ENCODE data around the gene APOA1. TPM values are rescaled to one million over a fixed set of nuclear protein-coding genes. Genes with fewer than 3 reads are reported as not detected.

Gene APOA1
- polyA plus RNA-seq, 1 experiment: not detected

DNA sequence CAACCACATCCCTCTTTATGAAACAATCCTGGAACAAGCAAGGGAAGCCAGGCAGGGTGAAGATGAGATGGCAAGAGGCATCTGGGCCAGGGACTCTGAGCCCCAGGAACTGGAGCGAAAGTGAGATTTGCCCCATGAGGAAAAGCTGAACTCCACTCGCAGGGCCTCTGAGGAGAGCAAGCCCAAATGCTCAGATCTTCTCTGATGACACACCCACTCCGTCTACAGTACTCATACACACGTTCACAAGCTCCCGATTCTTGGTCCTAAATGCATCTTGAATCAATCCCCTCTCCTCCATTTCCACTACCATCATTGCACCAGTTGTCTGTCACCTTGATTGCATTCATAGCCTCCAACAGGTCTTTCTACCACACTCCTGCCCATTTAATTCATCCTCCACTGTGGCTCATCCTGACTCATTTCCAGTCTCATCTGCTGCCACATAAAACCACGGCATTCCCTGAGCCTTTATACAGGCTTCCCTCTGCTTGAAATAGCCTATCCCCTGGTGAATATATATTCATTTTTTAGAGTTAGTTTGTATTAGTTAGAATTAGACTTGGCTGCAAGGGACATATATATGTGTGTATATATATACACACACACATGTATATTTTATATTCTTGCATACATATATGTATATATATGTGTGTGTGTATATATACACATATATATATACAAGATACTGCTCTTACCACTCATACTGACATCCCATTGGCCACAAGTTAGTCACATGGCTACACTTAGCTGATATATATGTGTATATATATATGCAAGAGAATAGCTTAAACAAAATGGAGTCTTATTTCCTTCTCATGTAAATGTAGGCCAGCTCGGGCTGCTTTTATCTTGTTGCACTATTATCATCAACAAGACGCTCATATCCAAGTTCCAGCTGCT, 44.3 kb downstream of the APOA1 start:
- no peak for TF ChIP-seq CTCF (IDR thresholded peaks at IDR 0.05; ENCODE audit: low read depth, low read length)
- no peak overlapping the region for H3K4me3 ChIP-seq (ENCODE audit: low read depth, low read length)
- no peak overlapping the region for H3K27ac ChIP-seq (ENCODE audit: low read depth, low read length)
- POLR2A ChIA-PET: interaction anchor here (0.5 kb wide), 1 partner anchor 18 kb away, joined by 3 read pairs; no protein-coding TSS in a partner anchor
- no peak for DNase-seq (ENCODE audit: low read depth, low spot score)
- H3K27me3 ChIP-seq (ENCODE audit: control insufficient read depth, insufficient read depth, low read length): no peaks in the 10 kb centered on the region
- no peaks in the 10 kb centered on the region for H3K9me3 ChIP-seq (ENCODE audit: control insufficient read depth, insufficient read depth, low read length)
- CTCF ChIA-PET: interaction anchor here (0.6 to 11.0 kb wide), 6 partner anchors 13 to 434 kb away, joined by 3 to 209 read pairs (median 16); partner anchors contain the start of gene APOA1

GRCh38 chr11:116792144-116792868, 45.1 kb downstream of the APOA1 start:
- no peak for TF ChIP-seq CTCF (IDR thresholded peaks at IDR 0.05; ENCODE audit: low read depth, low read length)
- DNase-seq (ENCODE audit: low read depth, low spot score): no peak
- H3K27ac ChIP-seq (ENCODE audit: low read depth, low read length): no peak overlapping the region
- H3K27me3 ChIP-seq (ENCODE audit: control insufficient read depth, insufficient read depth, low read length): no peaks in the 10 kb centered on the region
- POLR2A ChIA-PET: interaction anchor here (0.5 kb wide), 1 partner anchor 17 kb away, joined by 3 read pairs; no protein-coding TSS in a partner anchor
- CTCF ChIA-PET: interaction anchor here (0.8 to 11.0 kb wide), 18 partner anchors 9 to 454 kb away, joined by 3 to 209 read pairs (median 7); partner anchors contain the start of genes APOA1, PAFAH1B2 and SIK3
- H3K9me3 ChIP-seq (ENCODE audit: control insufficient read depth, insufficient read depth, low read length): no peaks in the 10 kb centered on the region
- no peak overlapping the region for H3K4me3 ChIP-seq (ENCODE audit: low read depth, low read length)

- POLR2A ChIA-PET: interaction anchor here (1.1 kb wide), 1 partner anchor 435 kb away, joined by 3 read pairs; no protein-coding TSS in a partner anchor
These were observed 45.6 kb downstream of the APOA1 start, which contains the start of gene APOA5 for GRCh38 chr11:116791813-116792143. Gene APOA5 (minus strand): TSS chr11:116791879. CDS start chr11:116791860, 19 bp downstream.

GRCh38 chr11:116791002-116791812, 46.2 kb downstream of the APOA1 start:
- ChIA-PET CTCF (interaction anchor here (0.6 to 11.0 kb wide), 54 partner anchors 8 to 497 kb away, joined by 3 to 209 read pairs (median 5); partner anchors contain the start of genes APOA1, APOA4, APOC3 and BUD13), POLR2A (interaction anchor here (1.1 kb wide), 1 partner anchor 435 kb away, joined by 3 read pairs; no protein-coding TSS in a partner anchor)
- Histone ChIP-seq H3K4me3 (ENCODE audit: low read depth, low read length) (no peak overlapping the region), H3K9me3 (ENCODE audit: control insufficient read depth, insufficient read depth, low read length) (no peaks in the 10 kb centered on the region), H3K27ac (ENCODE audit: low read depth, low read length) (no peak overlapping the region), H3K27me3 (ENCODE audit: control insufficient read depth, insufficient read depth, low read length) (no peaks in the 10 kb centered on the region)
- DNase-seq (ENCODE audit: low read depth, low spot score): no peak
- TF ChIP-seq CTCF (IDR thresholded peaks at IDR 0.05; ENCODE audit: low read depth, low read length): peak; percentile 90

More at GRCh38 chr11:116791813-116792143, 45.6 kb downstream of the APOA1 start, which contains the start of gene APOA5:
- H3K9me3 ChIP-seq (ENCODE audit: control insufficient read depth, insufficient read depth, low read length): no peaks in the 10 kb centered on the region
- H3K27me3 ChIP-seq (ENCODE audit: control insufficient read depth, insufficient read depth, low read length): no peaks in the 10 kb centered on the region
- DNase-seq (ENCODE audit: low read depth, low spot score): no peak
- CTCF ChIA-PET: interaction anchor here (0.6 to 11.0 kb wide), 52 partner anchors 8 to 496 kb away, joined by 3 to 209 read pairs (median 5); partner anchors contain the start of genes APOA1, APOA4, APOC3 and BUD13
- no peak within 1 kb of the TSS for H3K27ac ChIP-seq (ENCODE audit: low read depth, low read length)
- TF ChIP-seq CTCF (IDR thresholded peaks at IDR 0.05; ENCODE audit: low read depth, low read length): no peak
- H3K4me3 ChIP-seq (ENCODE audit: low read depth, low read length): no peak within 1 kb of the TSS
